A673 (cell line): ENCODE results near the gene ANKHD1. TPM values are rescaled to one million over a fixed set of nuclear protein-coding genes. Genes with fewer than 3 reads are reported as not detected.

Source experiments
- BruUV-seq: library from RNA; stranded (reverse); fragments of 400-500 nt; replicated peaks from 2 replicates; lab custom pipeline; 2021; lab: Mats Ljungman, UMichigan
- CTCF ChIA-PET: fragments of 300-600 bp; sonication (Branson Sonifier 250); formaldehyde crosslinking; loops from one replicate; lab custom pipeline; 2022; ENCODE audit warnings: antibody characterized with exemption; lab: Charles Lee
- POLR2A ChIA-PET: fragments of 300-600 bp; sonication (Branson Sonifier 250); formaldehyde crosslinking; loops from one replicate; lab custom pipeline; 2022; ENCODE audit warnings: antibody characterized with exemption; ENCODE audit not compliant: low non-redundant PET; lab: Charles Lee
- DNase-seq: peaks from one replicate; pipeline ENCODE4 v3.0.0-alpha.2; 2015; ENCODE audit warnings: low spot score
- H3K27ac ChIP-seq: fragments of 200-600 bp; sonication (generic); 2 replicates; pipeline ENCODE4 v1.5.1; 2016; ENCODE audit warnings: mixed run types, low read depth, mild to moderate bottlenecking, mixed read lengths, antibody characterized with exemption, low read length; ENCODE audit not compliant: poor library complexity, severe bottlenecking
- H3K27me3 ChIP-seq: fragments of 200-600 bp; sonication (generic); replicated peaks from 2 replicates; pipeline ENCODE4 v1.6.1; 2017; ENCODE audit warnings: mixed run types, low read depth, mild to moderate bottlenecking, mixed read lengths, antibody characterized with exemption, low read length; ENCODE audit not compliant: insufficient read depth, poor library complexity
- H3K36me3 ChIP-seq: fragments of 200-600 bp; sonication (generic); 2 replicates; pipeline ENCODE4 v1.6.1; 2016; ENCODE audit warnings: mixed run types, mild to moderate bottlenecking, mixed read lengths, antibody characterized with exemption, low read length; ENCODE audit not compliant: insufficient read depth, poor library complexity, severe bottlenecking
- H3K4me1 ChIP-seq: fragments of 200-600 bp; sonication (generic); 2 replicates; pipeline ENCODE4 v1.6.1; 2017; ENCODE audit warnings: mixed run types, mild to moderate bottlenecking, mixed read lengths, antibody characterized with exemption, low read length; ENCODE audit not compliant: insufficient read depth, poor library complexity, severe bottlenecking
- H3K4me3 ChIP-seq: fragments of 200-600 bp; sonication (generic); 2 replicates; pipeline ENCODE4 v1.5.1; 2016; ENCODE audit warnings: low read depth, mixed run types, mild to moderate bottlenecking, mixed read lengths, low read length; ENCODE audit not compliant: poor library complexity, severe bottlenecking
- H3K9me3 ChIP-seq: fragments of 200-600 bp; sonication (generic); 2 replicates; pipeline ENCODE4 v1.6.1; 2016; ENCODE audit warnings: mixed run types, low read depth, mild to moderate bottlenecking, mixed read lengths, antibody characterized with exemption, low read length; ENCODE audit not compliant: poor library complexity, severe bottlenecking
- EZH2 ChIP-seq: fragments of 200-600 bp; sonication (generic); IDR thresholded peaks from 2 replicates; pipeline ENCODE4 v1.6.1; 2017; ENCODE audit warnings: borderline replicate concordance, low read depth, mild to moderate bottlenecking, mixed read lengths, antibody characterized with exemption, low read length; ENCODE audit not compliant: poor library complexity, severe bottlenecking
- intact Hi-C: fragments of 100-400 bp; cut with micrococcal nuclease; formaldehyde crosslinking; loops from one replicate; pipeline ENCODE4 v1.10.0; 2022; ENCODE audit not compliant: unreplicated experiment
- total RNA-seq: library from RNA; stranded (reverse); gene quantifications from 2 replicates; pipeline ENCODE4 v1.2.3, GENCODE V29; 2021
- TF ChIP-seq, protein P1 (sequence below): fragments of 300-800, 200-600 bp; sonication (generic); conservative IDR thresholded peaks from 2 replicates; pipeline ENCODE4 v1.5.1; 2017; ENCODE audit warnings: low read depth, mild to moderate bottlenecking, antibody characterized with exemption, low read length, moderate library complexity, mixed read lengths

Gene ANKHD1
- total RNA-seq, 1 experiment from 2014 or later = 169 TPM

DNA sequence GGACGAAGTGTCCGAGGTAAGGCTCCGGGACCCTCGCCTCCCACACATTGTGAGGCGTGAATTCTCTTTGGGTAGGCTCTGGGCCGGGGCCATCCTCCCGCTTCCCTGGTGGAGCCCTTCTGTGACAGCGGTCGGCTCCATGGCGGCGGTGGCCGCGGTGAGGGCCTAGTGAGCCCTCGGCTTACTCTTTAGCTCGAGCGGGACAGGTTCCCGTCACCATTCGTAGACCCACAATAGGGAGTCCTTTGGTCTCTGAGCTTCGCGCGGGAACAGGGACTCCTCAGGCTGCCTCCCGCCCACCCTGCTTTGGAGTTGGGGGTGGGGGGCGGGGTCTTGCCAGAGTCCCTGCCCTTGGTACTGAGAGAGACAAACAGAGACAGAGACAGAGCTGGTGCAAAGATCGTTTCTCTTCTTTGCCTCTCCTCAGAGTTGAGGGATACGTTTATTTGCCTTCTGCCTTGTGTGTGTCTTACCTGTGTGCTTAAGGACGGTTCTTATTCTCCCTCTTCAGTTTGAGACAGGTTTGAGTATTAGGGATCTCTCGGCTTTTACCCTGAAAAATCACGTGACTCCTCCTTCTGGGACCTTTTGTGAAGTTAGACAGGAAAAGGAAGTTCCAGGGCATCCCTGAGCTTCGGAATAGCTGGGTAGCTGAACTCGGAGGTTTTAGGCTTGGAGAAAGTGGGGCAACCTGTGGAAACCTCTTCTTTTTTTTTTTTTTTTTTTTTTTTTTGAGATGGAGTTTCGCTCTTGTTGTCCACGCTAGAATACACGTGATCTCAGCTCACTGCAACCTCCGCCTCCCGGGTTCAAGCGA is 833 bp downstream of the ANKHD1 start:
- POLR2A ChIA-PET = no interaction called here
- peak overlapping the region; percentile 99 for H3K4me3 ChIP-seq
- intact Hi-C loops = no loop called here
- DNase-seq = peak; percentile 83
- no peak for TF ChIP-seq EZH2
- TF ChIP-seq, protein P1, sequence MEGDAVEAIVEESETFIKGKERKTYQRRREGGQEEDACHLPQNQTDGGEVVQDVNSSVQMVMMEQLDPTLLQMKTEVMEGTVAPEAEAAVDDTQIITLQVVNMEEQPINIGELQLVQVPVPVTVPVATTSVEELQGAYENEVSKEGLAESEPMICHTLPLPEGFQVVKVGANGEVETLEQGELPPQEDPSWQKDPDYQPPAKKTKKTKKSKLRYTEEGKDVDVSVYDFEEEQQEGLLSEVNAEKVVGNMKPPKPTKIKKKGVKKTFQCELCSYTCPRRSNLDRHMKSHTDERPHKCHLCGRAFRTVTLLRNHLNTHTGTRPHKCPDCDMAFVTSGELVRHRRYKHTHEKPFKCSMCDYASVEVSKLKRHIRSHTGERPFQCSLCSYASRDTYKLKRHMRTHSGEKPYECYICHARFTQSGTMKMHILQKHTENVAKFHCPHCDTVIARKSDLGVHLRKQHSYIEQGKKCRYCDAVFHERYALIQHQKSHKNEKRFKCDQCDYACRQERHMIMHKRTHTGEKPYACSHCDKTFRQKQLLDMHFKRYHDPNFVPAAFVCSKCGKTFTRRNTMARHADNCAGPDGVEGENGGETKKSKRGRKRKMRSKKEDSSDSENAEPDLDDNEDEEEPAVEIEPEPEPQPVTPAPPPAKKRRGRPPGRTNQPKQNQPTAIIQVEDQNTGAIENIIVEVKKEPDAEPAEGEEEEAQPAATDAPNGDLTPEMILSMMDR = no peak
- peaks cover 6% of the 10 kb centered on the region for H3K36me3 ChIP-seq
- H3K4me1 ChIP-seq = peaks cover 17% of the 10 kb centered on the region
- H3K9me3 ChIP-seq = no peaks in the 10 kb centered on the region
- peak overlapping the region; percentile 98 for H3K27ac ChIP-seq
- no TSS peak for BruUV-seq
- H3K27me3 ChIP-seq = no peaks in the 10 kb centered on the region
- CTCF ChIA-PET = interaction anchor here (0.6 to 1.5 kb wide), 4 partner anchors 30 to 1477 kb away, joined by 3 to 5 read pairs (median 4); partner anchors contain the start of genes CYSTM1 and EIF4EBP3

DNA sequence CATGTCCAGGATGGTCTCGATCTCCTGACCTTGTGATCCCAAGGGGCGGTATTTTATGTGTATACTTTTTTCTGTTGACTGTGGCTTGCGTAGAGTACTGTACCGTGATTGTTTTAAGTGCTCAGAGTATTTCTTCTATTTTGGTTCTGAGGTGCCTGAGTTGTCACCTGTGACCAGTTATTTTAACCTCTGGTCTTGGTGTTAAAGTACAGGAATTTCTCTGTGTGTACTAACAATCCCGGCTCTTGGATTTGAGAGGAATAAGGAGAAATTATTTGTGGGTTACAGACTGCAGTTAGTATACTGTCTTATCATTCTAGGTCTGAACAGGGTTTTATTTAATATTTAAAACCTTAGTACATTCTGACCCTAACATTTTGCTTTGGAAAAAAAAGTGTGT is 2.0 kb downstream of the ANKHD1 start:
- H3K27ac ChIP-seq = peak overlapping the region; percentile 40
- POLR2A ChIA-PET = no interaction called here
- intact Hi-C loops = no loop called here

DNA sequence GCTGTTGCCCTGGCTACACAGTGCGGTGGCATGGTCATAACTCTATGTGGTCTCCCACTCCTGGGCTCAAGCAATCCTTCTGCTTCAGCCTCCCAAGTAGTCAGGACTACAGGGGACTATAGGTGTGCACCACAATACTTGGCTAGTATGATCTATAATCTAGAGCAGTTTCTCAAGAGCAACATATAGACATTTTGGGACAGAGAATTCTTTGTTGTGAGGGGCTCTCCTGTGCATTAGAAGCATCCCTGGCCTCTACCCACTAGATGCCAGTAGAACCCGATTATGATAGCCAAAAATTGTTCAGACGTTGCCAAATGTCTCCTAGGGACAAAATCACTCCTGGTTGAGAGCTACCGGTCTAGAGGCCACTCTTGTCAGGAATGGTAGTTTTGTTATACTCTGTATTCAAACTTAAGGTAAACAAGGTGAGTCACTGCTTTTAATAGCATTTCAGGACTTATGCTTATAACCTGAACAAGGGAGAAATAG is 7.2 kb downstream of the ANKHD1 start:
- intact Hi-C loops = no loop called here
- peaks cover 5% of the 10 kb centered on the region for H3K4me1 ChIP-seq
- TF ChIP-seq EZH2 = no peak
- TF ChIP-seq, protein P1 = no peak
- H3K27me3 ChIP-seq = no peaks in the 10 kb centered on the region
- H3K36me3 ChIP-seq = peaks cover 6% of the 10 kb centered on the region
- DNase-seq = peak; percentile 15
- ChIA-PET CTCF (no interaction called here), POLR2A (no interaction called here)
- BruUV-seq = no TSS peak
- H3K4me3 ChIP-seq = no peak overlapping the region
- H3K9me3 ChIP-seq = no peaks in the 10 kb centered on the region
- H3K27ac ChIP-seq = no peak overlapping the region

More for the DNA sequence above, 2.0 kb downstream of the ANKHD1 start:
- no peak for DNase-seq
- TF ChIP-seq EZH2 = no peak
- TF ChIP-seq, protein P1 = no peak
- Histone ChIP-seq H3K27me3 (no peaks in the 10 kb centered on the region), H3K4me3 (peak overlapping the region; percentile 99), H3K36me3 (peaks cover 6% of the 10 kb centered on the region), H3K9me3 (no peaks in the 10 kb centered on the region), H3K4me1 (peaks cover 17% of the 10 kb centered on the region)
- CTCF ChIA-PET = interaction anchor here (1.1 kb wide), 1 partner anchor 229 kb away, joined by 3 read pairs; the partner anchor contains the start of gene CYSTM1
- no TSS peak for BruUV-seq
